ENCODE data around the gene TP53I11. TPM values are rescaled to one million over a fixed set of nuclear protein-coding genes. Genes with fewer than 3 reads are reported as not detected.

The TP53I11 gene
- polyA plus RNA-seq, 3 donors = 11.0 to 13.2 (median 11.3) TPM

DNA sequence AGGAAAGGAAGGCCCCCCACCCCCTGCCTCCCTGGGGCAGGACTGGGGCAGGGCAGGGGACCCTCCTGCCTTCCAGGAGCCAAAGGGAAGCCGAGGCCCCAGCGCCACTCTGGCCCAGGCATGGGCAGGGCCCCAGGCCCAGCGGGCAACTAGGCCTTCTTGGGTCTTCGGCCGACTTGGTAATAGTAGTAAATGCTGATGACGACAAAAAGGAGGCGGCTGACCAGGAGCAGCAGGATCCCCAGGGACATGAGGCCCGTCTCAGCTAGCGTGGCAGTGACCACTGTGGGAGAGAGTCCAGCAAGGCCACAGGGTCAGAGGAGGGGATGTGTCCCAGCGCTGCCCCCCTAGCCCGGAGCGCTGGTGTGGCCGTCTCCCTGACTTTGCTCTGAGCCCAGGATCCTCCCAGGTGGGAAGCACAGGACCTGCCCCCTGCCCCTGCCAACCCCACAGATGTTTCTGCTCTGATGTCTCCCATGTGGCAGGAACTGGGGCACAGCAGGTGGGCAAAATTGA is 15.9 kb downstream of the TP53I11 start:
- no peak overlapping the region for H3K4me2 ChIP-seq (replicated peaks; ENCODE audit: extremely low read depth, low read length, poor library complexity, severe bottlenecking)
- H3K4me1 ChIP-seq (ENCODE audit: control insufficient read depth in 1 of 2, insufficient read depth in 2 of 2, low read length in 2 of 2) = peaks cover 7 to 11% of the 10 kb centered on the region in 2 donors
- peaks cover 9% of the 10 kb centered on the region for H3K4me1 Mint-ChIP-seq
- H3K27ac ChIP-seq (ENCODE audit: low read depth in 1 of 2, low read length in 2 of 2) = no peak overlapping the region
- no peak overlapping the region for H3K4me3 Mint-ChIP-seq
- H3K9me3 ChIP-seq (replicated peaks in 1 of 2; ENCODE audit: control insufficient read depth in 1 of 2, insufficient read depth in 1 of 2, low read length in 2 of 2) = no peaks in the 10 kb centered on the region
- H3K27ac Mint-ChIP-seq = no peak overlapping the region
- no peaks in the 10 kb centered on the region for H3K27me3 ChIP-seq (ENCODE audit: control insufficient read depth in 2 of 2, insufficient read depth in 2 of 2, low read length in 2 of 2)
- H3K4me3 ChIP-seq (replicated peaks in 1 of 3; ENCODE audit: low read depth in 2 of 3, low read length in 3 of 3) = no peak overlapping the region
- H3K9ac ChIP-seq (ENCODE audit: insufficient read depth, low read length, poor library complexity, severe bottlenecking) = no peak overlapping the region
- H2AFZ ChIP-seq (ENCODE audit: insufficient read depth, low read depth, low read length, poor library complexity, severe bottlenecking) = no peak overlapping the region
- H3K79me2 ChIP-seq (ENCODE audit: insufficient read depth, low read length) = no peaks in the 10 kb centered on the region
- peaks cover 26% of the 10 kb centered on the region for H4K20me1 ChIP-seq (ENCODE audit: insufficient read depth, low read length)
- H3K36me3 ChIP-seq (replicated peaks in 1 of 2; ENCODE audit: control insufficient read depth in 1 of 2, insufficient read depth in 2 of 2, low read length in 2 of 2) = peaks cover 4 to 24% of the 10 kb centered on the region in 2 donors
- peaks cover 16 to 28% of the 10 kb centered on the region in 2 donors for H3K36me3 Mint-ChIP-seq
- H3K9me3 Mint-ChIP-seq = peaks cover 0 to 2% (median 0%) of the 10 kb centered on the region in 7 donors
- TF ChIP-seq, protein P1, sequence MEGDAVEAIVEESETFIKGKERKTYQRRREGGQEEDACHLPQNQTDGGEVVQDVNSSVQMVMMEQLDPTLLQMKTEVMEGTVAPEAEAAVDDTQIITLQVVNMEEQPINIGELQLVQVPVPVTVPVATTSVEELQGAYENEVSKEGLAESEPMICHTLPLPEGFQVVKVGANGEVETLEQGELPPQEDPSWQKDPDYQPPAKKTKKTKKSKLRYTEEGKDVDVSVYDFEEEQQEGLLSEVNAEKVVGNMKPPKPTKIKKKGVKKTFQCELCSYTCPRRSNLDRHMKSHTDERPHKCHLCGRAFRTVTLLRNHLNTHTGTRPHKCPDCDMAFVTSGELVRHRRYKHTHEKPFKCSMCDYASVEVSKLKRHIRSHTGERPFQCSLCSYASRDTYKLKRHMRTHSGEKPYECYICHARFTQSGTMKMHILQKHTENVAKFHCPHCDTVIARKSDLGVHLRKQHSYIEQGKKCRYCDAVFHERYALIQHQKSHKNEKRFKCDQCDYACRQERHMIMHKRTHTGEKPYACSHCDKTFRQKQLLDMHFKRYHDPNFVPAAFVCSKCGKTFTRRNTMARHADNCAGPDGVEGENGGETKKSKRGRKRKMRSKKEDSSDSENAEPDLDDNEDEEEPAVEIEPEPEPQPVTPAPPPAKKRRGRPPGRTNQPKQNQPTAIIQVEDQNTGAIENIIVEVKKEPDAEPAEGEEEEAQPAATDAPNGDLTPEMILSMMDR (IDR thresholded peaks at IDR 0.05) = no peak
- intact Hi-C loops (cut with micrococcal nuclease) = loop anchor here in 1 of 2 donors (10.0 kb wide), 1 partner anchor 400 kb away; no protein-coding TSS in a partner anchor
- peaks cover 0 to 4% (median 3%) of the 10 kb centered on the region in 3 donors for H3K27me3 Mint-ChIP-seq (ENCODE audit: low read depth in 3 of 3)
- 99% methylated on average over 13 of the region's 13 CpGs for WGBS (ENCODE audit: insufficient coverage)
- DNase-seq = no peak

DNA sequence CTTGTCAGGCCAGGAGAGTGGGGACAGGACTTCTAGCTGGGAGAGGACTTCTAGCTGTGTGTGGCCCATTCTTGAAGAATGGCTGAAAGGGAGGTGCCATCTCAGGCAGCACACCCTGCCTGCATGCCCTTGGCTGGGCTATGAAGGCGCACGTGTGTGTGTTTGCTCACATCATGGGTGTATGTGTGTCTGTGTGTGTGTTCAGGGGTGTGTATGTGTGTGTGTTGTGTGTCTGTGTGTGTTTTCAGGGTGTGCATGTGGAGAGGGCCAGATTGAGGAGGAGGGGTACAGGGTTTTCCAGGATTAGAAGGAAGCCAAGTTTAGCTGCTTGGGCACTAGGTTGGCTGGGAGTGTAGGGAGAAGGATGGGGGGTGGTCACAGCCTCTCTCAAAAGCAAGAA is 16.6 kb downstream of the TP53I11 start:
- Mint-ChIP-seq H3K4me3 (no peak overlapping the region), H3K27me3 (ENCODE audit: low read depth in 3 of 3) (peaks cover under 1 to 3% (median 3%) of the 10 kb centered on the region in 3 donors), H3K4me1 (peaks cover 2% of the 10 kb centered on the region), H3K36me3 (peaks cover 16 to 28% of the 10 kb centered on the region in 2 donors), H3K27ac (no peak overlapping the region), H3K9me3 (no peaks in the 10 kb centered on the region)
- no peak overlapping the region for H3K4me2 ChIP-seq (replicated peaks; ENCODE audit: extremely low read depth, low read length, poor library complexity, severe bottlenecking)
- H3K9ac ChIP-seq (ENCODE audit: insufficient read depth, low read length, poor library complexity, severe bottlenecking) = no peak overlapping the region
- no peak for DNase-seq
- no peaks in the 10 kb centered on the region for H3K27me3 ChIP-seq (ENCODE audit: control insufficient read depth in 2 of 2, insufficient read depth in 2 of 2, low read length in 2 of 2)
- intact Hi-C loops (cut with micrococcal nuclease) = loop anchor here in 1 of 2 donors (10.0 kb wide), 1 partner anchor 401 kb away; no protein-coding TSS in a partner anchor
- H4K20me1 ChIP-seq (ENCODE audit: insufficient read depth, low read length) = peaks cover 23% of the 10 kb centered on the region
- no peak overlapping the region for H2AFZ ChIP-seq (ENCODE audit: insufficient read depth, low read depth, low read length, poor library complexity, severe bottlenecking)
- TF ChIP-seq, protein P1 (IDR thresholded peaks at IDR 0.05) = no peak
- H3K4me1 ChIP-seq (ENCODE audit: control insufficient read depth in 1 of 2, insufficient read depth in 2 of 2, low read length in 2 of 2) = peaks cover under 1 to 4% of the 10 kb centered on the region in 2 donors
- peaks cover 4 to 24% of the 10 kb centered on the region in 2 donors for H3K36me3 ChIP-seq (replicated peaks in 1 of 2; ENCODE audit: control insufficient read depth in 1 of 2, insufficient read depth in 2 of 2, low read length in 2 of 2)
- H3K27ac ChIP-seq (ENCODE audit: low read depth in 1 of 2, low read length in 2 of 2) = no peak overlapping the region
- WGBS (ENCODE audit: insufficient coverage) = 100% methylated on average over 2 of the region's 2 CpGs
- H3K9me3 ChIP-seq (replicated peaks in 1 of 2; ENCODE audit: control insufficient read depth in 1 of 2, insufficient read depth in 1 of 2, low read length in 2 of 2) = no peaks in the 10 kb centered on the region
- H3K4me3 ChIP-seq (replicated peaks in 1 of 3; ENCODE audit: low read depth in 2 of 3, low read length in 3 of 3) = no peak overlapping the region
- no peaks in the 10 kb centered on the region for H3K79me2 ChIP-seq (ENCODE audit: insufficient read depth, low read length)
